GM12865 (cell line): ENCODE data around the gene EIF4G3.
"Not testable (repeated sequence)": the region's sequence is repeated elsewhere in the genome, so short reads cannot be mapped to it uniquely, and the experiment has no call there.

Experiments
- DNase-seq: peaks from one replicate; pipeline ENCODE4 v3.0.0; 2010; ENCODE audit warnings: low read depth
- H3K4me3 ChIP-seq: 2 replicates; pipeline ENCODE4 v1.5.1; 2011; ENCODE audit warnings: mild to moderate bottlenecking, low read depth, low read length, control low read depth
- CTCF ChIP-seq: IDR thresholded peaks from 2 replicates; pipeline ENCODE4 v1.5.1; 2011; ENCODE audit warnings: low read length, control low read depth, low read depth, inconsistent platforms; ENCODE audit not compliant: insufficient read depth; ENCODE audit errors: missing control alignments

Gene EIF4G3

GRCh38 chr1:21152423-21153100, 24.1 kb downstream of the EIF4G3 start:
- no peak for DNase-seq
- no peak for TF ChIP-seq CTCF
- no peak overlapping the region for H3K4me3 ChIP-seq

GRCh38 chr1:21149855-21150432, 26.8 kb downstream of the EIF4G3 start:
- TF ChIP-seq CTCF = no peak
- no peak overlapping the region for H3K4me3 ChIP-seq
- no peak for DNase-seq

GRCh38 chr1:21149430-21149854, 27.3 kb downstream of the EIF4G3 start:
- no peak for TF ChIP-seq CTCF
- no peak overlapping the region for H3K4me3 ChIP-seq
- no peak for DNase-seq

GRCh38 chr1:21143752-21144151, 32.9 kb downstream of the EIF4G3 start:
- no peak for TF ChIP-seq CTCF
- no peak for DNase-seq
- H3K4me3 ChIP-seq = no peak overlapping the region

GRCh38 chr1:21143138-21143537, 33.6 kb downstream of the EIF4G3 start:
- TF ChIP-seq CTCF = no peak
- no peak for DNase-seq
- no peak overlapping the region for H3K4me3 ChIP-seq

GRCh38 chr1:21141030-21141429, 35.7 kb downstream of the EIF4G3 start:
- H3K4me3 ChIP-seq = no peak overlapping the region
- DNase-seq = no peak
- no peak for TF ChIP-seq CTCF

- DNase-seq = no peak
- H3K4me3 ChIP-seq = no peak overlapping the region
- TF ChIP-seq CTCF = no peak
These were observed 37.1 kb downstream of the EIF4G3 start for GRCh38 chr1:21139601-21140000.

- DNase-seq, H3K4me3 ChIP-seq: not testable (repeated sequence)
These were observed 40.4 kb downstream of the EIF4G3 start for GRCh38 chr1:21136344-21136743.
